ENCODE data around the gene SLC23A2.
"Not testable (repeated sequence)": the region's sequence is repeated elsewhere in the genome, so short reads cannot be mapped to it uniquely, and the experiment has no call there.

The SLC23A2 gene

DNA sequence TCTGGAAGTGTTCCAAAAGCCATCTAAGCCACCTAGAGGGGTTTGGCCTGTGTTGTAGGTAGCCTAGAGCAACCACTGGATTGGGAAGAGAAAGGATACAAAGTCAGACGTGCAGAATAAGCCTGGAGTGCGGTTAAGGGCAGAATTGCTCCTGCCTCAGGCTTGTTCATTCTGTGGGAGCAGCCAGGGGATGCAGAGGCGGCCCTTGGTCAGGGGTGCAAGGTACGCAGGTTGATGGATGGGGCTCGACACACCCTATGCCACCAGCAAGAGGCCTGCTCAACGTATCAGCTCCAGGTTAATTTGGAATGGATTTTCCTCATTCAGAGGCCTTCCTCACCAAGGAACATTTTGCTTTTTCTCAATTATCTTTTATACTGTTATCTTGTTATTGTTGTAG is 129.8 kb downstream of the SLC23A2 start:
- no peak for DNase-seq

GRCh38 chr20:4870906-4871305 is 130.4 kb downstream of the SLC23A2 start:
- no peak for DNase-seq

GRCh38 chr20:4869290-4870193 is 131.8 kb downstream of the SLC23A2 start:
- peak; percentile 4 to 8 for DNase-seq

- DNase-seq, result no peak
Observed at GRCh38 chr20:4867051-4867450, 134.3 kb downstream of the SLC23A2 start.

- DNase-seq, result no peak
Observed at GRCh38 chr20:4866429-4866828, 134.9 kb downstream of the SLC23A2 start.

GRCh38 chr20:4864311-4864752 is 137.0 kb downstream of the SLC23A2 start:
- DNase-seq, result no peak

GRCh38 chr20:4862661-4863060 is 138.6 kb downstream of the SLC23A2 start:
- DNase-seq, result no peak

- DNase-seq, result no peak
Observed at GRCh38 chr20:4861961-4862360, 139.3 kb downstream of the SLC23A2 start.

DNA sequence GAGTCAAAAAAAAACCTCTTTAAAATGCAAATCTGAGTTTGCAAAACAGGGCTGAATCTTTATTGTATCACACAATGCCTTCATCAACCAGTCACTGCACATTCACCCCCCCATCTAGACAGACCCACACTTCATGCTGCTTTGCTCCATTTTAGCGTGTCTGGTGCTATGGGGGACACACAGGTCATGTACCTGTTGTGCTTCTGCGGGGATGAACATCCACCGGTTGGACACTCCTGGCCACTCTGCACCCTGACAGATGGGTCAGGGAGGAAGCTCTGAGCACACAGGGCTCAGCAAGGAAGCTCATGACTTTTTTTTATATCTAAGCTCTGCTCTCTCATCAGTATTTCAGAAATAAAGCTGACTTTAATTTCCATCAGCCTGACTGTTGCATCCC is 143.3 kb downstream of the SLC23A2 start:
- DNase-seq, result no peak

GRCh38 chr20:4856022-4856755 is 145.1 kb downstream of the SLC23A2 start:
- DNase-seq, result no peak

GRCh38 chr20:4855555-4855954 is 145.8 kb downstream of the SLC23A2 start:
- DNase-seq, result no peak

GRCh38 chr20:4855097-4855496 is 146.2 kb downstream of the SLC23A2 start:
- DNase-seq, result no peak

GRCh38 chr20:4854561-4854901 is 146.8 kb downstream of the SLC23A2 start:
- DNase-seq, result no peak

DNA sequence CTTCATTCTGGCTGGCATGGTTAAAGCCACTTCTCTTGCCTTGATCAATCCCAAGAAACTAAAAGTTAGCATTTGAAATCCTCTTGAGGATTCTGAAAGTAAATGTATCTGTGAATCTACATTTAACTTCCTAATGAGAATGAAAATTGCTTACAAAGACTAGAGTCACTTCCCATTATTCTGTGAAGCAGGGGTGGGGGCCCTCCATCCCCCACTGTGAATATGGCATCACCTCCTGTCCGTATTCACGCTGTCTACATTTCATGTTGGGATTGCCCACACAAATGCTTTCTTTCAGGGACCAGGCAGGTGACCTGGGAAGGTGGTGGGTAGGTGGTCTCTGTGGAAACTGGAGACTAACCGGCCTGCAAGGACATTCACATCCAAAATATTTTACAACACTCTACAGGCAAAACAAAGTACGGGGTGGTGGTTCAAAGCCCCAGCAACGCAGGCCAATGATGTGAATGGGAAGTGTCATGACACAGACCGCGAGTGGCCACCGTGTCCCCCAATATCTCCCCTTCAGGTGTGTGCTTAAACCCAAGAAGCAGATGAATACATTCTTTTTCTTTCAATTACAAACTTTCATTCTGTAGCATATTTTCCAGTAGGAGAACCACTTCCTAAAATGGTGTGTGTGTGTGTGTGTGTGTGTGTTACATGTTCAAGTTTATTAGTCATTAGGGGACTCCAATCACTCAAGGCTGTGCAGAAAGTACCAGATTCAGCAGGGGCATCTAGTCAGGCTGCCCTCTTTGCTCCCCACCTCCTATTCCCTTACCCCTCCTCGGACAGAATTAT is 147.4 kb downstream of the SLC23A2 start:
- no peak for DNase-seq

- no peak for DNase-seq
Observed at GRCh38 chr20:4853004-4853403, 148.3 kb downstream of the SLC23A2 start.

DNA sequence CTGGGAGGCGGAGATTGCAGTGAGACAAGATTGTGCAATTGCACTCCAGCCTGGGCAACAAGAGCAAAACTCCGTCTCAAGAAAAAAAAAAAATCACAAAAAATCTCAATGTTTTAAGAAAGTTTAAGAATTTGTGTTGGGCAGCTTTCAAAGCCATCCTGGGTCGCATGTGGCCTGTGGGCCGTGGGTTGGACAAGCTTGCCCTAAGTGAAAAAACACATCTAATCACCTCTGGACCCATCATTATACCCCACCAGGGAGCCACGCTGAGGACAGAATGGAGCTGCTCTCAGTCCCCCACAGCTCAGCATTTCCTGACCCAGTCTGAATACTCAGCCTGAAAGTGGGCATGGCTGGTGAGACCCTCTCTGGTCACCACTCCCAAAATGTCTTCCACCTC is 150.3 kb downstream of the SLC23A2 start:
- no peak for DNase-seq

DNA sequence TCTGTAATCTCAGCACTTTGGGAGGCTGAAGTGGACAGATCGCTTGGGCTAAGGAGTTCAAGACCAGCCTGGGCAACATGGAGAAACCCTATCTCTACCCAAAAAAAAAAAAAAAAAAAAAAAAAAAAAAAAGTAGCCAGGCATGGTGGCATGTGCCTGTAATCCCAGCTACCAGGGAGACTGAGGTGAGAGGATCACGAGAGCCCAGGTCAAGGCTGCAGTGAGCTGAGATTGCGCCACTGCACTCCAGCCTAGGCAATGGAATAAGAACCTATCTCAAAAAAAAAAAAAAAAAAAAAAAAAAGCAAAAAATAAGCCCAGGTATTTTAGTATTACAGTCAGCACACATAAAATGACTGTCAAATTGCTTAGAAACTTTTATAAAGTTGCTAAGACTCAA is 152.5 kb downstream of the SLC23A2 start:
- DNase-seq, result not testable (repeated sequence)

- no peak for DNase-seq
Observed at GRCh38 chr20:4848041-4848440, 153.3 kb downstream of the SLC23A2 start.

- DNase-seq, result no peak
Observed at GRCh38 chr20:4846821-4847220, 154.5 kb downstream of the SLC23A2 start.

- no peak for DNase-seq
Observed at GRCh38 chr20:4844751-4845465, 156.4 kb downstream of the SLC23A2 start.

DNA sequence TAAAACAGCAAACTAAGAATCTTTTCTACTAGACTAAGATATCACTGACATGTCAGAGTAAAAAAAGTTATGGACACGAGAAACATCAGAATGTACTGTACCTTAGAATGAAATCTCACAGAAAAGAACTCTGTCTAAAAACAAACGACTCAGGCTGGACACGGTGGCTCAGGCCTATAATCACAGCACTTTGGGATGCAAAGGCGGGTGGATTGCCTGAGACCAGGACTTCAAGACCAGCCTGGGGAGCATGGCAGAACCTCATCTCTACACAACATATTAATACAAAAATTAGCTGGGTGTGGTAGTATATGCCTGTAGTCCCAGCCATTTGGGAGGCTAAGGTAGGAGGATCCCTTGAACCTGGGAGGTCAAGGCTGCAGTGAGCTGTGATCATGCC is 157.0 kb downstream of the SLC23A2 start:
- no peak for DNase-seq

- no peak for DNase-seq
Observed at GRCh38 chr20:4840801-4841200, 160.5 kb downstream of the SLC23A2 start.

DNA sequence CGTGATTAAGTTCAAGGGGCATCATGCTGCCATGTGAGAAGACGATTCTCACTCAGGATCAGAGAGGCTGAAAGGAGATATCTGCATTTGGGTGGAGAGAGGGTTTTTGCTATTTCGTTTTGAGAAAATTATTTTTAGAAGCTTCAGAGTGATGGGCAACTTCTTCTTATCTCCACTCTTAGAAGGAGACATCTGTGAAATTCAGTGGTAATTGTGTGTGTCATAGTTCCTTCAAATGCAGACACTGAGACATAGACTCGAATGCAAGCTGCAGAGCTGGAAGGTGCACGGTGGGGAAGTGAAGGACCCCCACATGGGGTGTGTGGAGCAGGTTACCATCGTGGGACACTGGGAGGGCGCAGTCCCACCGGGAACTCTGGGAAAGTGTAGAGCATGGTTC is 162.8 kb downstream of the SLC23A2 start:
- DNase-seq, result no peak

Data from activated CD4-positive, alpha-beta T cell treated with anti-CD3 and anti-CD28 coated beads for 4 hours (primary cell).